ENCODE data around the gene C6orf52.
"Not testable (repeated sequence)": the region's sequence is repeated elsewhere in the genome, so short reads cannot be mapped to it uniquely, and the experiment has no call there.

The C6orf52 gene

GRCh38 chr6:10676403-10676802 lies 18.0 kb downstream of the C6orf52 start:
- no peak overlapping the region for H3K4me3 ChIP-seq (ENCODE audit: insufficient read depth in 1 of 2, low read depth in 1 of 2, low read length in 2 of 2)
- no peaks in the 10 kb centered on the region for H3K9me3 ChIP-seq (ENCODE audit: control insufficient read depth, low read length)
- no peak overlapping the region for H3K4me2 ChIP-seq (ENCODE audit: low read length, poor library complexity, severe bottlenecking)
- H3K36me3 ChIP-seq (ENCODE audit: control insufficient read depth in 1 of 2, insufficient read depth in 2 of 2, low read depth in 1 of 2, low read length in 2 of 2), result no peaks in the 10 kb centered on the region
- no peaks in the 10 kb centered on the region for H3K4me1 ChIP-seq (ENCODE audit: control insufficient read depth, insufficient read depth, low read depth, low read length)
- H3K14ac ChIP-seq (ENCODE audit: low read length in 2 of 2), result no peak overlapping the region
- H2BK5ac ChIP-seq (ENCODE audit: low read depth, low read length, poor library complexity, severe bottlenecking), result no peak overlapping the region
- WGBS, result 94% methylated on average over 7 of the region's 7 CpGs
- H3K79me1 ChIP-seq (replicated peaks; ENCODE audit: low read length, poor library complexity, severe bottlenecking), result no peaks in the 10 kb centered on the region
- H3K27ac ChIP-seq (ENCODE audit: low read length, poor library complexity, severe bottlenecking), result no peak overlapping the region
- no peak overlapping the region for H4K91ac ChIP-seq (ENCODE audit: low read length)
- no peak overlapping the region for H3K9ac ChIP-seq (ENCODE audit: low read length)
- H2AK5ac ChIP-seq (ENCODE audit: low read length, severe bottlenecking), result no peak overlapping the region
- no peak overlapping the region for H4K8ac ChIP-seq (ENCODE audit: low read length)
- H2BK120ac ChIP-seq (ENCODE audit: low read depth, low read length), result no peak overlapping the region
- DNase-seq, result no peak
- H3K4ac ChIP-seq (ENCODE audit: low read depth in 1 of 2, low read length in 2 of 2), result no peak overlapping the region
- no peak overlapping the region for H2AFZ ChIP-seq (ENCODE audit: low read depth, low read length)
- no peak overlapping the region for H2BK15ac ChIP-seq (ENCODE audit: low read depth, poor library complexity, severe bottlenecking)
- no peaks in the 10 kb centered on the region for H3K27me3 ChIP-seq (ENCODE audit: control insufficient read depth in 1 of 2, insufficient read depth in 1 of 2, low read length in 2 of 2)
- no peak overlapping the region for H2BK12ac ChIP-seq (ENCODE audit: low read length in 2 of 2)
- H3K18ac ChIP-seq (ENCODE audit: low read depth in 1 of 2, low read length in 2 of 2), result no peak overlapping the region
- no peak overlapping the region for H3K23ac ChIP-seq (ENCODE audit: low read length in 2 of 2)

GRCh38 chr6:10668126-10668917 lies 26.1 kb downstream of the C6orf52 start:
- no peaks in the 10 kb centered on the region for H3K36me3 ChIP-seq (ENCODE audit: control insufficient read depth in 1 of 2, insufficient read depth in 2 of 2, low read depth in 1 of 2, low read length in 2 of 2)
- no peak overlapping the region for H3K4ac ChIP-seq (ENCODE audit: low read depth in 1 of 2, low read length in 2 of 2)
- no peak overlapping the region for H2AK5ac ChIP-seq (ENCODE audit: low read length, severe bottlenecking)
- H2BK120ac ChIP-seq (ENCODE audit: low read depth, low read length), result no peak overlapping the region
- no peak overlapping the region for H3K14ac ChIP-seq (ENCODE audit: low read length in 2 of 2)
- no peak overlapping the region for H3K9ac ChIP-seq (ENCODE audit: low read length)
- H3K9me3 ChIP-seq (ENCODE audit: control insufficient read depth, low read length), result no peaks in the 10 kb centered on the region
- H4K91ac ChIP-seq (ENCODE audit: low read length), result no peak overlapping the region
- 94% methylated on average over 6 of the region's 6 CpGs for WGBS
- H3K4me1 ChIP-seq (ENCODE audit: control insufficient read depth, insufficient read depth, low read depth, low read length), result no peaks in the 10 kb centered on the region
- no peak overlapping the region for H3K18ac ChIP-seq (ENCODE audit: low read depth in 1 of 2, low read length in 2 of 2)
- H3K27ac ChIP-seq (ENCODE audit: low read length, poor library complexity, severe bottlenecking), result no peak overlapping the region
- no peak overlapping the region for H3K4me3 ChIP-seq (ENCODE audit: insufficient read depth in 1 of 2, low read depth in 1 of 2, low read length in 2 of 2)
- no peak overlapping the region for H2BK12ac ChIP-seq (ENCODE audit: low read length in 2 of 2)
- no peak overlapping the region for H3K23ac ChIP-seq (ENCODE audit: low read length in 2 of 2)
- peaks cover 0 to 6% of the 10 kb centered on the region in 2 experiments for H3K27me3 ChIP-seq (ENCODE audit: control insufficient read depth in 1 of 2, insufficient read depth in 1 of 2, low read length in 2 of 2)
- H2AFZ ChIP-seq (ENCODE audit: low read depth, low read length), result no peak overlapping the region
- no peak overlapping the region for H2BK15ac ChIP-seq (ENCODE audit: low read depth, poor library complexity, severe bottlenecking)
- H3K79me1 ChIP-seq (replicated peaks; ENCODE audit: low read length, poor library complexity, severe bottlenecking), result no peaks in the 10 kb centered on the region
- no peak overlapping the region for H4K8ac ChIP-seq (ENCODE audit: low read length)
- no peak overlapping the region for H3K4me2 ChIP-seq (ENCODE audit: low read length, poor library complexity, severe bottlenecking)
- DNase-seq, result no peak
- H2BK5ac ChIP-seq (ENCODE audit: low read depth, low read length, poor library complexity, severe bottlenecking), result no peak overlapping the region

- H2BK15ac ChIP-seq (ENCODE audit: low read depth, poor library complexity, severe bottlenecking); H3K4ac ChIP-seq (ENCODE audit: low read depth in 1 of 2, low read length in 2 of 2); H4K8ac ChIP-seq (ENCODE audit: low read length); DNase-seq; H2AFZ ChIP-seq (ENCODE audit: low read depth, low read length); H3K9ac ChIP-seq (ENCODE audit: low read length); H2AK5ac ChIP-seq (ENCODE audit: low read length, severe bottlenecking); H3K14ac ChIP-seq (ENCODE audit: low read length in 2 of 2); H2BK5ac ChIP-seq (ENCODE audit: low read depth, low read length, poor library complexity, severe bottlenecking); H3K9me3 ChIP-seq (ENCODE audit: control insufficient read depth, low read length); H4K91ac ChIP-seq (ENCODE audit: low read length); H3K4me1 ChIP-seq (ENCODE audit: control insufficient read depth, insufficient read depth, low read depth, low read length); H3K4me2 ChIP-seq (ENCODE audit: low read length, poor library complexity, severe bottlenecking); H2BK120ac ChIP-seq (ENCODE audit: low read depth, low read length); H3K23ac ChIP-seq (ENCODE audit: low read length in 2 of 2); H2BK12ac ChIP-seq (ENCODE audit: low read length in 2 of 2); H3K27me3 ChIP-seq (ENCODE audit: control insufficient read depth in 1 of 2, insufficient read depth in 1 of 2, low read length in 2 of 2); H3K27ac ChIP-seq (ENCODE audit: low read length, poor library complexity, severe bottlenecking); H3K79me1 ChIP-seq (replicated peaks; ENCODE audit: low read length, poor library complexity, severe bottlenecking); H3K36me3 ChIP-seq (ENCODE audit: control insufficient read depth in 1 of 2, insufficient read depth in 2 of 2, low read depth in 1 of 2, low read length in 2 of 2); H3K4me3 ChIP-seq (ENCODE audit: insufficient read depth in 1 of 2, low read depth in 1 of 2, low read length in 2 of 2); H3K18ac ChIP-seq (ENCODE audit: low read depth in 1 of 2, low read length in 2 of 2): not testable (repeated sequence)
- no CpG with 5 or more reads among the region's 1 CpG for WGBS
Measured at GRCh38 chr6:10665595-10665994, 28.8 kb downstream of the C6orf52 start.

GRCh38 chr6:10662742-10663141 lies 31.7 kb downstream of the C6orf52 start:
- H3K4me1 ChIP-seq (ENCODE audit: control insufficient read depth, insufficient read depth, low read depth, low read length), result peaks cover 6% of the 10 kb centered on the region
- H2BK120ac ChIP-seq (ENCODE audit: low read depth, low read length), result no peak overlapping the region
- peaks cover 2% of the 10 kb centered on the region for H3K79me1 ChIP-seq (replicated peaks; ENCODE audit: low read length, poor library complexity, severe bottlenecking)
- no peak overlapping the region for H3K23ac ChIP-seq (ENCODE audit: low read length in 2 of 2)
- no peak overlapping the region for H2AFZ ChIP-seq (ENCODE audit: low read depth, low read length)
- H3K27ac ChIP-seq (ENCODE audit: low read length, poor library complexity, severe bottlenecking), result no peak overlapping the region
- H2BK12ac ChIP-seq (ENCODE audit: low read length in 2 of 2), result no peak overlapping the region
- no peak overlapping the region for H3K9ac ChIP-seq (ENCODE audit: low read length)
- H3K27me3 ChIP-seq (ENCODE audit: control insufficient read depth in 1 of 2, insufficient read depth in 1 of 2, low read length in 2 of 2), result peaks cover 0 to 4% of the 10 kb centered on the region in 2 experiments
- H2BK5ac ChIP-seq (ENCODE audit: low read depth, low read length, poor library complexity, severe bottlenecking), result no peak overlapping the region
- no peak overlapping the region for H3K4ac ChIP-seq (ENCODE audit: low read depth in 1 of 2, low read length in 2 of 2)
- no peak for DNase-seq
- H3K9me3 ChIP-seq (ENCODE audit: control insufficient read depth, low read length), result no peaks in the 10 kb centered on the region
- H4K8ac ChIP-seq (ENCODE audit: low read length), result no peak overlapping the region
- H2AK5ac ChIP-seq (ENCODE audit: low read length, severe bottlenecking), result no peak overlapping the region
- H4K91ac ChIP-seq (ENCODE audit: low read length), result no peak overlapping the region
- H3K4me2 ChIP-seq (ENCODE audit: low read length, poor library complexity, severe bottlenecking), result no peak overlapping the region
- WGBS, result 84% methylated on average over 2 of the region's 2 CpGs
- H2BK15ac ChIP-seq (ENCODE audit: low read depth, poor library complexity, severe bottlenecking), result no peak overlapping the region
- no peak overlapping the region for H3K14ac ChIP-seq (ENCODE audit: low read length in 2 of 2)
- H3K18ac ChIP-seq (ENCODE audit: low read depth in 1 of 2, low read length in 2 of 2), result no peak overlapping the region
- no peak overlapping the region for H3K4me3 ChIP-seq (ENCODE audit: insufficient read depth in 1 of 2, low read depth in 1 of 2, low read length in 2 of 2)
- no peaks in the 10 kb centered on the region for H3K36me3 ChIP-seq (ENCODE audit: control insufficient read depth in 1 of 2, insufficient read depth in 2 of 2, low read depth in 1 of 2, low read length in 2 of 2)
